Common myeloid progenitor, CD34-positive (primary cell): Measurements from ENCODE around the gene CADM1.

ENCODE experiments used
- CTCF ChIA-PET: fragments of 350-600 bp; sonication (Branson Sonifier 250); formaldehyde crosslinking; loops from one replicate; lab custom pipeline; 2021; ENCODE audit warnings: antibody characterized with exemption; lab: Charles Lee
- POLR2A ChIA-PET: fragments of 350-600 bp; sonication (Branson Sonifier 250); formaldehyde crosslinking; loops from one replicate; lab custom pipeline; 2021; ENCODE audit warnings: antibody characterized with exemption; lab: Charles Lee
- DNase-seq, 3 donors: peaks; one replicate each; pipeline versions ENCODE4 v3.0.0 to v3.0.0-alpha.2; 2013
- H3K27ac ChIP-seq, 2 experiments: 1 replicate in 1 of 2; 2 replicates in 1 of 2; pipeline ENCODE4 v1.7.0; 2013; ENCODE audit warnings: inconsistent platforms in 2 of 2, low read length in 2 of 2, mild to moderate bottlenecking in 2 of 2, low read depth in 1 of 2, moderate library complexity in 1 of 2; ENCODE audit not compliant: severe bottlenecking in 2 of 2, insufficient read depth in 1 of 2, poor library complexity in 1 of 2
- H3K27me3 ChIP-seq, 5 experiments: replicated peaks in 2 of 5; 1 replicate in 3 of 5; 2 replicates in 2 of 5; pipeline versions ENCODE4 v1.6.1 to v1.7.0; 2013; ENCODE audit warnings: low read length in 4 of 5, mild to moderate bottlenecking in 2 of 5, moderate library complexity in 2 of 5, inconsistent platforms in 1 of 5; ENCODE audit not compliant: insufficient read depth in 5 of 5, control insufficient read depth in 4 of 5
- H3K36me3 ChIP-seq, 4 experiments: 1 replicate in 2 of 4; 2 replicates in 2 of 4; pipeline versions ENCODE4 v1.6.1 to v1.7.0; 2013; ENCODE audit warnings: low read length in 3 of 4, control low read depth in 1 of 4, mild to moderate bottlenecking in 1 of 4; ENCODE audit not compliant: control insufficient read depth in 4 of 4, insufficient read depth in 4 of 4
- H3K4me1 ChIP-seq, 4 experiments: 1 replicate in 3 of 4; 2 replicates in 1 of 4; pipeline versions ENCODE4 v1.6.1 to v1.7.1; 2013; ENCODE audit warnings: low read length in 3 of 4, mild to moderate bottlenecking in 3 of 4, control low read depth in 1 of 4, inconsistent platforms in 1 of 4, moderate library complexity in 1 of 4; ENCODE audit not compliant: control insufficient read depth in 4 of 4, insufficient read depth in 4 of 4; ENCODE audit errors: control extremely low read depth in 1 of 4
- H3K4me3 ChIP-seq, 7 experiments: 1 replicate in 4 of 7; 2 replicates in 3 of 7; pipeline versions ENCODE4 v1.5.1 to v1.7.0; 2013; ENCODE audit warnings: mild to moderate bottlenecking in 7 of 7, low read length in 6 of 7, moderate library complexity in 6 of 7, inconsistent platforms in 2 of 7, low read depth in 2 of 7, control low read depth in 1 of 7; ENCODE audit not compliant: insufficient read depth in 4 of 7, control insufficient read depth in 1 of 7; ENCODE audit errors: extremely low read depth in 1 of 7
- H3K9me3 ChIP-seq, 5 experiments: 1 replicate in 4 of 5; 2 replicates in 1 of 5; pipeline versions ENCODE4 v1.6.1 to v1.7.1; 2013; ENCODE audit warnings: low read length in 4 of 5, mild to moderate bottlenecking in 2 of 5, inconsistent platforms in 1 of 5, low read depth in 1 of 5, moderate library complexity in 1 of 5; ENCODE audit not compliant: control insufficient read depth in 4 of 5, insufficient read depth in 2 of 5; ENCODE audit errors: control extremely low read depth in 1 of 5
- WGBS: methylation state at CpG from one replicate; pipeline ENCODE4 v1.1.5; 2013; ENCODE audit not compliant: insufficient coverage; 5-methylcytosine and 5-hydroxymethylcytosine counted together

Gene CADM1

DNA sequence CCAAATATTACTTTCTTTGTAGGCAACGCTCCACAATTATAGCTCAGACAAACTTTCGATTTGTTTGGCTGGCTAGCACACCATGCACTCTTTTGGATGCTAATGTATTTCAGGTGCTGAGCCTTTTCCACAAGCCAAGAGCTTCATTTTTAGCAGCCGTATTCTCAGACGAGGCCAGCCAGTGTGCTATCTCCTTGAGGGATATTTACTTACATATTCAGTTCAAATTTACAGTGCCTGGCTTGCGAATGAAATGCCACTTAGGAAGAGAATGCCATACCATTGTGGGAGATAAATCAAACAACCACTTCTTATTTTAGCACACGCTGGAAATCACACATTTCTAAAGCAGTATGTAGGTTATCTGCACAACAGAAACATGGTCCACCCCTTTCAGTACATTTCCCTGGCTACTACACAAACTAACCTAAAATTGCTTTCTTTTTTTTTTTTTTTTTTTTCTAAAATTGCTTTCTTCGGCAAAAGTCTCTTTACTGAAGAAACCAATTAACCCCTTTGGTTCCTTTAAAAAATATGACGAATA, 236.9 kb downstream of the CADM1 start:
- WGBS: 79% methylated on average over 5 of the region's 8 CpGs
- ChIA-PET POLR2A (no interaction called here), CTCF (no interaction called here)
- Histone ChIP-seq H3K4me1 (no peaks in the 10 kb centered on the region), H3K4me3 (no peak overlapping the region), H3K9me3 (no peaks in the 10 kb centered on the region), H3K36me3 (no peaks in the 10 kb centered on the region), H3K27me3 (peaks cover 0 to 2% (median 0%) of the 10 kb centered on the region in 5 experiments), H3K27ac (no peak overlapping the region)
- DNase-seq: no peak

DNA sequence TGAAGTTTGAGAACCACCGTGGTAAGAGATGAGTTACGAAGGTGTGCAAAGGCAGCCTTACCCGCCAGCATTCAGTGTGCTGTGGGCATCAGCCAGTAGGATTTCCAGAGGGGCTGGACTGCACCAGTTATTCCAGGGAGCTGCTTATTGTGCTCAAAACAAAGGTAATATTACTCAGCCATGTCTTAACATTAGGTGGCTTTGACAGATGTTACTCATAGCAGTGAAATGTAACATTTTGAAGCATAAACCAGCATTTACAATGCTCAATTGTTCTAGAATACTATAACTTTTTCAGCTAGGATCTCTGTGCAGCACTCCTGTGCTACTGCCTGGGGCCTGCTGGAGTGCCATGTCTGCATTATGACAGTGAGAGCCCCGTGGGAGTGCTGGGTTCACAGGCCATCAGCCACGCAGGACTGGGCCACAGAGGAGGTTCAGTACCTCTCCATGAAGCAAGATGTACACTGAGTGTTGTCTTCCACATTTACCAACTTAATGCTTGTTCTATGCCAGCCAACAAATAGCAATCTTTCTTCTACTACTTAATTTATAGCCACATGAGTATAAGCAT, 238.1 kb downstream of the CADM1 start:
- Histone ChIP-seq H3K9me3 (no peaks in the 10 kb centered on the region), H3K4me3 (no peak overlapping the region), H3K27ac (no peak overlapping the region), H3K4me1 (no peaks in the 10 kb centered on the region), H3K36me3 (no peaks in the 10 kb centered on the region), H3K27me3 (peaks cover 0 to 2% (median 0%) of the 10 kb centered on the region in 5 experiments)
- WGBS: 81% methylated on average over 3 of the region's 5 CpGs
- no peak for DNase-seq
- ChIA-PET CTCF (no interaction called here), POLR2A (no interaction called here)

DNA sequence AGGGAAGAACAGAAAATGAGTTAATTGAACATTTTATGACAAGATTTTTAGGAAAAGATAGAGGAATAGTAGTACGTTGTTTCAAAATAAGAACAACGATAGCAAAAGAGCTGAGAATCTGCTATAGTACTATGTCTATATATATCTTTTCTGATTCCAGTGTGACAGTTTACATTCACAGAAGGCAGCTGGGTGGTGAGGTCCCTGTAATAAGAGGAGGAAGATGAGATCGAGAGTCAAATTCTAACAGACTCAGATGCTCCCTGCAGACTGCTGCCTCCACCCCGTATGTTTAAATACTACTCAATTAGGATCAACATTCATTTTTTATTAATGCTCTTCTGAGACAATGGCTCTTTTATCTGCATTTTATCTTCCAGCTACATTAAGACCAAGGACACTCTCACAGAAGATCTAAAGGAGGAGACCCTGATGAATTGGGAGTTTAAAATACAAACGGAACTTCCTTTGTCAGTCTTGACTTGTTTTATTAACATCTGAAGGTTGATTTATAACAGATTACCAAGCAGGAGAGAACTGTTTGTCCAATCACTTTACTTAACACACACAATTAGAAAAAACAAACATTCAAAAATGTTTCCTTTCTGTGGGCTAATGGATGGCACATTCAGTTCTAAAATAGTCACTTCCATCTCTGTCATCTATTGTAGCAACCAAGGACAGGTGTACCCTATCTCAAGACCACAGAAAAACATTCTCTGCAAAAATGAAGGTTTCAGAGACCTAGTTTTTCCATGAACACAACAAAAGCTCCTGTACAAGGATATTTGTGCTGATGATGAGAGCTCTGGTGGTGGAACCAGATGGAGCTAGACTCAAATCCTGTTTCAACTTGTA, 240.2 kb downstream of the CADM1 start:
- ChIA-PET POLR2A (no interaction called here), CTCF (no interaction called here)
- Histone ChIP-seq H3K36me3 (no peaks in the 10 kb centered on the region), H3K27me3 (peaks cover 0 to 2% (median 0%) of the 10 kb centered on the region in 5 experiments), H3K9me3 (no peaks in the 10 kb centered on the region), H3K4me1 (no peaks in the 10 kb centered on the region), H3K27ac (no peak overlapping the region), H3K4me3 (no peak overlapping the region)
- WGBS: 89% methylated on average over 3 of the region's 5 CpGs
- no peak for DNase-seq

DNA sequence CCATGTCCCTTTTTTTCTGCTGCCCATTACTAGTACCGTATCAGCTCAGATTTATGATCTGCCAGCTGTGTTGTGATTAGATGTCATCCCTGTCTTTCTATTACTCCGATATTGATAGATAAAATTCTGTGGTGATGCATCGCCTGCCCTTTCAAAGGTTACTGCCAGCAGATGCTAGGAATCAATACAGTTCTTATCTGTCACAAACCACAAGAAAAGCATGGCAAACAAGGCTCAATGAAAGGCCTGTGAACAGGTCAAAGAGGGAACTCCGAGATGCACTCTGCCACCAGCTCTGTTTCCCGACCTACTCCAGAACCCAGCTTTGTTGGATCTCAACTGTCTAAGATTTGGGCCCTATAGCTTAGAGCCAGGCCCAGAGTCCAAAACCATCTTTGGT, 246.0 kb downstream of the CADM1 start:
- H3K4me1 ChIP-seq: no peaks in the 10 kb centered on the region
- no peaks in the 10 kb centered on the region for H3K9me3 ChIP-seq
- WGBS: 100% methylated on average over 2 of the region's 5 CpGs
- ChIA-PET CTCF (no interaction called here), POLR2A (no interaction called here)
- peaks cover 0 to 3% (median 0%) of the 10 kb centered on the region in 5 experiments for H3K27me3 ChIP-seq
- no peak overlapping the region for H3K4me3 ChIP-seq
- H3K36me3 ChIP-seq: no peaks in the 10 kb centered on the region
- no peak overlapping the region for H3K27ac ChIP-seq
- no peak for DNase-seq

DNA sequence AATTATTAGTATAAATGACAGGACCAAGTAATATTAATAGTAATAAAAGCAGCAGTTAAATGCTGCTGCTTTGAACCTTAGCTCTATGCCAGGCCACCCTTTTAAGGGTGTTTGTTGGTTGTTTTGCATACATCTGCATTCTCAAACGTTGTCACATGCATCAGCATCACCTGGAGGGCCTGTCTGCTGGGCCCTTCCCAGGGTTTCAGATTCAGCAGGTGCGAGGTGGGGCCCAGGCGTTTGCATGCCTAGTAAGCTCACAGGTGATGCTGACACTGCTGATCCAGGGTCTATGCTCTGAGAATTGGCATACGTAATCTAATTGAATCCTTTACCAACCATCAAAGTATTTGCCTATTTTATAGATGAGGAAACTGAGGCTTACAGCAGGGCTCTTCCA, 246.5 kb downstream of the CADM1 start:
- Histone ChIP-seq H3K27me3 (peaks cover 0 to 4% (median 0%) of the 10 kb centered on the region in 5 experiments), H3K4me3 (no peak overlapping the region), H3K4me1 (no peaks in the 10 kb centered on the region), H3K36me3 (no peaks in the 10 kb centered on the region), H3K9me3 (no peaks in the 10 kb centered on the region), H3K27ac (no peak overlapping the region)
- WGBS: 80% methylated on average over 4 of the region's 4 CpGs
- ChIA-PET POLR2A (no interaction called here), CTCF (no interaction called here)
- DNase-seq: no peak

DNA sequence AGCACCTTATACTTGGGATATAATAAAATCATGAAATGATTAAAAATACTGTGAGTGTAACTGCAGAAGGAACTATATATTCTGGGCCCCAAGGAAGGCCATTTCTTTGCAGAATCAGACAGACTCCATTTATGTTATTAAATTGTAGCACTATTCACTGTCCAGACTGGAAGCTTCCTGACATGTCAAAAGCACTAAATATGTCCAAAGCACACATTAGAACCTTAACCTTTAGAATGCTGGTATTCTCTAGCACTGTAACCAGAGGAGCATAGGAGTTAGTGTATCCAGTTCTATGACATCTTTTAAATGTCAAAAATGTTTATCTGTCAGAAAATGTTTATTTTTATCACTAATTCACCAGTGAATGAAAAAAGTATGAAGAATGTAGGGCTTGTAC, 246.9 kb downstream of the CADM1 start:
- H3K36me3 ChIP-seq: no peaks in the 10 kb centered on the region
- H3K27me3 ChIP-seq: peaks cover 0 to 4% (median 0%) of the 10 kb centered on the region in 5 experiments
- H3K4me1 ChIP-seq: no peaks in the 10 kb centered on the region
- ChIA-PET CTCF (no interaction called here), POLR2A (no interaction called here)
- H3K4me3 ChIP-seq: no peak overlapping the region
- H3K27ac ChIP-seq: no peak overlapping the region
- no peak for DNase-seq
- no peaks in the 10 kb centered on the region for H3K9me3 ChIP-seq
